Cardiac muscle cell (in vitro differentiated cells and primary cell): ENCODE data around the gene AP4E1. TPM values are rescaled to one million over a fixed set of nuclear protein-coding genes. Genes with fewer than 3 reads are reported as not detected.

Source experiments
- DNase-seq, 2 donors: peaks; one replicate each; pipeline versions ENCODE4 v3.0.0 to v3.0.0-alpha.2; 2010 to 2017; ENCODE audit warnings: low read depth in 1 of 2, low spot score in 1 of 2
- H3K27ac ChIP-seq: fragments of 200-600 bp; sonication (generic); 2 replicates; pipeline ENCODE4 v1.5.1; 2016
- H3K27me3 ChIP-seq: fragments of 200-600 bp; sonication (generic); 2 replicates; pipeline ENCODE4 v1.6.0; 2016; ENCODE audit warnings: control low read depth
- H3K36me3 ChIP-seq: fragments of 200-600 bp; sonication (generic); 2 replicates; pipeline ENCODE4 v1.5.1; 2016; ENCODE audit warnings: control low read depth
- H3K4me1 ChIP-seq: fragments of 200-600 bp; sonication (generic); 2 replicates; pipeline ENCODE4 v1.8.1; 2017; ENCODE audit warnings: low read depth, mild to moderate bottlenecking, mixed run types
- H3K4me3 ChIP-seq: fragments of 200-600 bp; sonication (generic); 2 replicates; pipeline ENCODE4 v1.5.1; 2016; ENCODE audit warnings: mild to moderate bottlenecking
- H3K9me3 ChIP-seq: fragments of 200-600 bp; sonication (generic); 2 replicates; pipeline ENCODE4 v1.5.1; 2017; ENCODE audit warnings: low read depth, mild to moderate bottlenecking, control low read depth
- CTCF ChIP-seq: IDR thresholded peaks from 2 replicates; pipeline ENCODE4 v1.5.1; 2012; ENCODE audit warnings: low read depth, mild to moderate bottlenecking, low read length
- polyA plus RNA-seq: library from polyadenylated mRNA; unstranded; fragments of >200 nt; fragmentation: Nextera tagmentation; extraction: Ambion mirVana; gene quantifications from 2 replicates; pipeline ENCODE4 v1.2.1, GENCODE V29; 2016
- total RNA-seq: library from RNA; depleted of rRNA; stranded (reverse); fragments of >200 nt; gene quantifications from 2 replicates; pipeline ENCODE4 v1.2.3, GENCODE V29; 2016

AP4E1 gene
- total and polyA plus RNA-seq, 2 experiments from 2014 or later = 6.1 to 7.3 TPM

DNA sequence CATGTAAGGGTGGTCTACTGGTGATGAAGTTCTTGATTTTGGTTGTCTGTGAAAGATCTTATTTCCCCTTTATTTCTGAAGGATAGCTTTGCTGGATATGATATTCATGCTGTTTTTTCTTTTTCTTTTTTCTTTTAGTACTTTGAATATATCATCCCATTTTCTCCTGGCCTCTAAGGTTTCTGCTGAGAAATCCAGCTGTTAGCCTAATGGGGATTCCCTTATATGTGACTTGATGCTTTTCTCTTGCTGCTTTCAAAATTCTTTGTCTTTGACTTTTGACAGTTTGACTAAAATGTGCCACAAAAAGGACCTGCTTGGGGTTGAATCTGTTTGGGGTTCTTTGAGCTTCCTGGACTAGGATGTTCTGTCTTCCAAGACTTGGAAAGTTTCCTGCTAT, 62.6 kb downstream of the AP4E1 start:
- H3K9me3 ChIP-seq = no peaks in the 10 kb centered on the region
- DNase-seq = no peak
- H3K4me1 ChIP-seq = no peaks in the 10 kb centered on the region

GRCh38 chr15:50971542-50971941, 63.1 kb downstream of the AP4E1 start:
- Histone ChIP-seq H3K9me3 (no peaks in the 10 kb centered on the region), H3K36me3 (peaks cover 4% of the 10 kb centered on the region), H3K4me3 (no peak overlapping the region), H3K4me1 (no peaks in the 10 kb centered on the region), H3K27me3 (no peaks in the 10 kb centered on the region), H3K27ac (no peak overlapping the region)
- DNase-seq = no peak
- TF ChIP-seq CTCF = no peak

More for the DNA sequence above, 62.6 kb downstream of the AP4E1 start:
- no peak for TF ChIP-seq CTCF
- Histone ChIP-seq H3K36me3 (peaks cover 4% of the 10 kb centered on the region), H3K4me3 (no peak overlapping the region), H3K27ac (no peak overlapping the region), H3K27me3 (no peaks in the 10 kb centered on the region)

DNA sequence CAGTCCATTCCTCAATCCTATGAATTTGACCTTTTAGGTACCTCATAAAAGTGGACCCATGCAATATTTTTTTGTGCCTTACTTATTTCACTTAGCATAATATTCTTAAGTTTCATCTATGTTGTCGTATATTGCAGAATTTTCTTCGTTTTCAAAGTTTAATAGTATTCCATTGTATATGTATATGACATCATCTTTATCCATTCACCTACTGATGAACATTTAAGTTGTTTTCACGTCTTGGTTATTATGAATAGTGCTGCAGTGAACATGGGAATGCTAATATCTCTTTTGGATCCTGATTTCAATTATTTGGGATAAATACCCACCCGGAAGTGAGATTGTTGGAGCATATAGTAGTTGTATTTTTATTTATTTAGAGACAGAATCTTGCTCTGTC, 65.1 kb downstream of the AP4E1 start:
- Histone ChIP-seq H3K4me3 (no peak overlapping the region), H3K4me1 (no peaks in the 10 kb centered on the region), H3K36me3 (peaks cover 4% of the 10 kb centered on the region), H3K9me3 (no peaks in the 10 kb centered on the region), H3K27me3 (no peaks in the 10 kb centered on the region), H3K27ac (no peak overlapping the region)
- no peak for DNase-seq
- TF ChIP-seq CTCF = no peak

- Histone ChIP-seq H3K27ac (no peak overlapping the region), H3K4me3 (no peak overlapping the region), H3K9me3 (no peaks in the 10 kb centered on the region), H3K27me3 (no peaks in the 10 kb centered on the region), H3K4me1 (no peaks in the 10 kb centered on the region), H3K36me3 (peaks cover 2% of the 10 kb centered on the region)
- no peak for TF ChIP-seq CTCF
- peak in 1 of 2 donors; percentile 34 for DNase-seq
Measured at GRCh38 chr15:50977162-50977561, 68.7 kb downstream of the AP4E1 start.

DNA sequence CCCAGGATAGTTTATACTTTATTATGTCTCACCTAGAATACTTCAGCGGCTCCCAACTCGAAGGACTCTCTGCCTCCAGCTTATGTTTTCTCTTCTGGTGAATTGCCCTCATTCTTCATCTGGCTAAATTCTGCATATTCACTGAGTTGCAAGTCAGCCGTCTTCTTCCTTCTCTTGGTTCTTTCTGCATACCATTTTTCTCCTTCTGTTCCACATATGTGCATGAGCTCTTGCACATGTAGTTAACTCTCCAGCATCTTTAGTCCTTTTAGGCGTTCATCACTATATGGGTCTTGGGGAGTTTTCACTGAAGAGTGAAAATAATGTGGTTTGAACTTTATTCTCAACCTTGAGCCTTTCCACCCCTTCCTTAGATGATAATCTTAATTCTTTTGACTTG, 70.1 kb downstream of the AP4E1 start:
- no peak for DNase-seq
- Histone ChIP-seq H3K4me3 (no peak overlapping the region), H3K36me3 (peaks cover 2% of the 10 kb centered on the region), H3K9me3 (no peaks in the 10 kb centered on the region), H3K4me1 (no peaks in the 10 kb centered on the region), H3K27ac (no peak overlapping the region), H3K27me3 (no peaks in the 10 kb centered on the region)
- TF ChIP-seq CTCF = no peak

DNA sequence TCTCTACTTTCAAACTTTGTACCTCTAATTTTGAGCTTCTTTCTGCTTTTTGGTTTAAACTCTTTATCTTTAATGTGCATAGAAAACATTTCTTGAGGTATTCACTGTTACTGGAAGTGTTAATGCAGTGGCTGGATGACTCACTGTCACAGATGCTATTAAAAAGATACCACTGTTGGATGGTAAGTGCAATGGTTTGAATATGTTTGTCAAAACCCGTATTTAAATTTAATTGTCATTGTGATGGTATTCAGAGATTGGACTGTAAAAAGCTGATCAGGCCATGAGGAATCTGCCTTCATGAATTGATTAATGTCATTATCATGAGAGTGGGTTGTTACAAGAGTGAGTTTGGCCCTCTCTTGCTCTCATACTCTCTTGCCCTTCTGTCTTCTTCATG, 70.6 kb downstream of the AP4E1 start:
- no peaks in the 10 kb centered on the region for H3K27me3 ChIP-seq
- H3K36me3 ChIP-seq = peaks cover 2% of the 10 kb centered on the region
- no peaks in the 10 kb centered on the region for H3K9me3 ChIP-seq
- no peaks in the 10 kb centered on the region for H3K4me1 ChIP-seq
- peak in 1 of 2 donors; percentile 30 for DNase-seq
- no peak overlapping the region for H3K27ac ChIP-seq
- no peak overlapping the region for H3K4me3 ChIP-seq
- TF ChIP-seq CTCF = no peak
